Natural killer cell (primary cell): Measurements from ENCODE around the gene BNIP3. TPM values are rescaled to one million over a fixed set of nuclear protein-coding genes. Genes with fewer than 3 reads are reported as not detected.
A peak's percentile ranks its signal among the peaks of the same experiment; 100 is the strongest.

Source experiments
- ATAC-seq, 3 donors: fragments of 150-1000 bp in 2 of 3; fragments of 200-7000 bp in 1 of 3; cut with Tn5 transposase; 1 replicate in 1 of 3; 2 replicates in 2 of 3; pipeline ENCODE4 v1.10.0; 2021; ENCODE audit warnings: mild to moderate bottlenecking in 2 of 3, moderate library complexity in 2 of 3
- DNase-seq, 2 donors: peaks; one replicate each; pipeline versions ENCODE4 v3.0.0 to v3.0.0-alpha.2; 2013 to 2021; ENCODE audit warnings: mixed read lengths in 1 of 2
- H3K27ac ChIP-seq: one replicate; pipeline ENCODE4 v1.5.1; 2013; ENCODE audit warnings: mild to moderate bottlenecking, low read length
- H3K27me3 ChIP-seq: one replicate; pipeline ENCODE4 v1.6.1; 2013; ENCODE audit warnings: low read length; ENCODE audit not compliant: control insufficient read depth, insufficient read depth
- H3K36me3 ChIP-seq: one replicate; pipeline ENCODE4 v1.6.1; 2013; ENCODE audit warnings: low read length; ENCODE audit not compliant: control insufficient read depth, insufficient read depth
- H3K4me1 ChIP-seq: one replicate; pipeline ENCODE4 v1.6.1; 2013; ENCODE audit warnings: low read length; ENCODE audit not compliant: control insufficient read depth, insufficient read depth
- H3K4me3 ChIP-seq: one replicate; pipeline ENCODE4 v1.5.1; 2013; ENCODE audit warnings: low read length
- H3K9me3 ChIP-seq: one replicate; pipeline ENCODE4 v1.6.1; 2013; ENCODE audit warnings: low read length; ENCODE audit not compliant: control insufficient read depth, insufficient read depth
- H3K27ac Mint-ChIP-seq, 2 donors: one replicate each; pipeline ENCODE4 v1.8.0; 2022; ENCODE audit warnings: mild to moderate bottlenecking in 2 of 2, mixed read lengths in 2 of 2, moderate library complexity in 1 of 2
- H3K27me3 Mint-ChIP-seq, 2 donors: one replicate each; pipeline ENCODE4 v1.8.0; 2022; ENCODE audit warnings: low read depth in 2 of 2, mixed read lengths in 2 of 2
- H3K36me3 Mint-ChIP-seq: one replicate; pipeline ENCODE4 v1.8.0; 2022; ENCODE audit warnings: mixed read lengths
- H3K4me1 Mint-ChIP-seq, 2 donors: one replicate each; pipeline ENCODE4 v1.8.0; 2022; ENCODE audit warnings: mixed read lengths in 2 of 2
- H3K4me3 Mint-ChIP-seq: one replicate; pipeline ENCODE4 v1.8.0; 2022; ENCODE audit warnings: mild to moderate bottlenecking, moderate library complexity, mixed read lengths
- H3K9me3 Mint-ChIP-seq, 2 donors: one replicate each; pipeline ENCODE4 v1.8.0; 2022; ENCODE audit warnings: mixed read lengths in 2 of 2
- WGBS: methylation state at CpG from one replicate; pipeline ENCODE4 v1.1.7; 2013; ENCODE audit warnings: missing lambda C conversion rate; ENCODE audit not compliant: insufficient coverage; 5-methylcytosine and 5-hydroxymethylcytosine counted together
- intact Hi-C: fragments of 100-400 bp; cut with micrococcal nuclease; formaldehyde crosslinking; loops from one replicate; pipeline ENCODE4 v1.14.2; 2022
- total RNA-seq, 4 donors: library from RNA; stranded (reverse); fragments of 120-200 nt in 1 of 4; gene quantifications; one replicate each; pipeline versions ENCODE4 v1.2.3 to v1.2.4, GENCODE V29; 2013 to 2022
- TF ChIP-seq, protein P1 (sequence below): fragments of 200-600 bp; IDR thresholded peaks from one replicate; pipeline ENCODE4 v1.8.0; 2022; ENCODE audit warnings: antibody characterized with exemption

Gene BNIP3
- total RNA-seq, 3 donors from 2014 or later (not counting 1 experiment from before 2014, with no cell fraction given), result 9.9 to 12.9 (median 12.1) TPM

DNA sequence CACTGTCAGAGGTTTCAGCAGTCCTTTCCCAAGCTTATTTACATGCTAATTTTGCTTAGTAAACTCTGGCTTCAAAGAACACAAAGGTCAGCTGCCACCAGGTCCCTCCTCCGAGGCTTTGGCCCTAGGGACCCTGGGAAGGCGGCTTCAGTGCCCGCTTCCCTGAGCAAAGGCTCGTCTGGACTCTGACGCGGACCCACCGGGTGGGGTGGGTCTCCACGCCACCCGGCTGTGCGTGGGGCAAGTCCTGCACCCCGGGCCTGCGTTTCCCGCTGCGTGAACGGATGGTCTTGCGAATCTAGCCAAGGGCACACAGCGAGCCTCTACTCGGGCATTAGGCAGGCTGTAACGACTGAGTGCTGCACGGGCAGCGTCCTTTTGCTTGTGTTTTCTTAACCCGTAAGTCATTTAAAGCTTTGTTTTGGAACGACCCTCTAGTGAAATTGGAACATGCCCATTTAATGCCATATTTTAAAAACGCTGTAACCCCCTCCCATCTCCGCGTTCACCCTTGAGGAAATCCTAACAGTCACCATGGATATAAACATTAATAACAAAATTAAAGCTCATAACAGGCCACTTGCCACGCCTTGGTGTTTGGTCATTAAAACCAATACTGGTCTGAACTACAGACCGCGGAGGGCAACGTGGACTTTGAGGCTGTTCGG is 828 bp downstream of the BNIP3 start:
- Histone ChIP-seq H3K4me3 (peak overlapping the region; percentile 52), H3K9me3 (no peaks in the 10 kb centered on the region), H3K4me1 (peaks cover 13% of the 10 kb centered on the region), H3K27ac (no peak overlapping the region), H3K36me3 (no peaks in the 10 kb centered on the region), H3K27me3 (no peaks in the 10 kb centered on the region)
- Mint-ChIP-seq H3K9me3 (no peaks in the 10 kb centered on the region), H3K27me3 (no peaks in the 10 kb centered on the region), H3K4me1 (peaks cover 21 to 43% of the 10 kb centered on the region in 2 donors), H3K4me3 (peak overlapping the region; percentile 83), H3K27ac (peak overlapping the region in 1 of 2 donors; percentile 81), H3K36me3 (no peaks in the 10 kb centered on the region)
- intact Hi-C loops, result loop anchor here (2.0 kb wide), 1 partner anchor 84 kb away; no protein-coding TSS in a partner anchor
- ATAC-seq (no peak), DNase-seq (peak in 1 of 2 donors; percentile 34)
- WGBS, result 19% methylated on average over 31 of the region's 31 CpGs
- TF ChIP-seq, protein P1, sequence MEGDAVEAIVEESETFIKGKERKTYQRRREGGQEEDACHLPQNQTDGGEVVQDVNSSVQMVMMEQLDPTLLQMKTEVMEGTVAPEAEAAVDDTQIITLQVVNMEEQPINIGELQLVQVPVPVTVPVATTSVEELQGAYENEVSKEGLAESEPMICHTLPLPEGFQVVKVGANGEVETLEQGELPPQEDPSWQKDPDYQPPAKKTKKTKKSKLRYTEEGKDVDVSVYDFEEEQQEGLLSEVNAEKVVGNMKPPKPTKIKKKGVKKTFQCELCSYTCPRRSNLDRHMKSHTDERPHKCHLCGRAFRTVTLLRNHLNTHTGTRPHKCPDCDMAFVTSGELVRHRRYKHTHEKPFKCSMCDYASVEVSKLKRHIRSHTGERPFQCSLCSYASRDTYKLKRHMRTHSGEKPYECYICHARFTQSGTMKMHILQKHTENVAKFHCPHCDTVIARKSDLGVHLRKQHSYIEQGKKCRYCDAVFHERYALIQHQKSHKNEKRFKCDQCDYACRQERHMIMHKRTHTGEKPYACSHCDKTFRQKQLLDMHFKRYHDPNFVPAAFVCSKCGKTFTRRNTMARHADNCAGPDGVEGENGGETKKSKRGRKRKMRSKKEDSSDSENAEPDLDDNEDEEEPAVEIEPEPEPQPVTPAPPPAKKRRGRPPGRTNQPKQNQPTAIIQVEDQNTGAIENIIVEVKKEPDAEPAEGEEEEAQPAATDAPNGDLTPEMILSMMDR, result no peak

DNA sequence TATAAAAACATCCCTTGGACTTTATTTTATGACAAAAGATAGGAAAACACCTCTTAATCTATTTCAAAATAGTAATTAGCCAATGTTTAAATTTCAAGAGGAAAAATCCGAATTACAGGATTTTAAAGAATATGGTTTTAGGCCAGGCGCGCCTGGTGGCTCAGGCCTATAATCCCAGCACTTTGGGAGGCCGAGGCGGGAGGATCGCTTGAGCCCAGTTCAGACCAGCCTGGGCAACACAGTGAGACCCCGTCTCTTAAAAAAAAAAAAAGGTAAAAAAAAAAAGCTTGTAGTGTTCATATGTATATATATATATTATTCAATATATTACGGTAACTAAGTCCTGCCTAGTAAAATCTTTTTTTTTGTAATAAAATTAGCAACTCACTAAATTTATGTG is 1.4 kb downstream of the BNIP3 start:
- H3K4me3 ChIP-seq, result no peak overlapping the region
- H3K27me3 ChIP-seq, result no peaks in the 10 kb centered on the region
- Mint-ChIP-seq H3K4me3 (peak overlapping the region; percentile 78), H3K4me1 (peaks cover 25 to 49% of the 10 kb centered on the region in 2 donors), H3K9me3 (no peaks in the 10 kb centered on the region), H3K36me3 (no peaks in the 10 kb centered on the region), H3K27ac (peak overlapping the region in 1 of 2 donors; percentile 49), H3K27me3 (no peaks in the 10 kb centered on the region)
- intact Hi-C loops, result loop anchor here (2.0 kb wide), 1 partner anchor 84 kb away; no protein-coding TSS in a partner anchor
- TF ChIP-seq, protein P1, result no peak
- WGBS, result 98% methylated on average over 6 of the region's 8 CpGs
- H3K4me1 ChIP-seq, result peaks cover 13% of the 10 kb centered on the region
- no peak overlapping the region for H3K27ac ChIP-seq
- ATAC-seq (no peak), DNase-seq (no peak)
- no peaks in the 10 kb centered on the region for H3K36me3 ChIP-seq
- H3K9me3 ChIP-seq, result no peaks in the 10 kb centered on the region

DNA sequence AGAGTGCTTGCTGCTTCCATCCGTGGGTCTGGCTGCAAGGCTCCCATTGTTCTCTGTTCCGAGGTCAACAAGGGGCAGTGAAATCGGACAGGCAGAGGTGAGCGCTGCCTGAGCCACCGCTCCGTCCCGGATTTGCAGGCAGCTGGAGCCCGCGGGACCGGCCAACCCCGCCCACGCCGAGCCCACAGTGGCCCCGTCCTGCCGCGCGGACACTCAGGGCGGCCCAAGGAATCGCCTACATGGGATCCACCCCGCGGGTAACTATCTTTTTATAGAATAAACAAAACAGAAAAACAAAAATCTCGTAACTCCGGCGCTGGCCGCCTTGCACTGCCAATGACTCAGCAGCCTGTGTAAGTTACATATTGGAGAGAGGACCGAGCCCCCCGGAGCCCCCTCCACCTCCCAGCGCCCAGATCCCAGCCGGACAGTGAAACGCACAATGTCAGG is 1.9 kb downstream of the BNIP3 start:
- Histone ChIP-seq H3K27me3 (no peaks in the 10 kb centered on the region), H3K36me3 (no peaks in the 10 kb centered on the region), H3K9me3 (no peaks in the 10 kb centered on the region), H3K4me1 (peaks cover 13% of the 10 kb centered on the region), H3K27ac (no peak overlapping the region), H3K4me3 (no peak overlapping the region)
- no peaks in the 10 kb centered on the region for H3K9me3 Mint-ChIP-seq
- H3K27me3 Mint-ChIP-seq, result no peaks in the 10 kb centered on the region
- intact Hi-C loops, result loop anchor here (2.0 kb wide), 1 partner anchor 83 kb away; no protein-coding TSS in a partner anchor
- ATAC-seq (no peak), DNase-seq (no peak)
- H3K4me3 Mint-ChIP-seq, result peak overlapping the region; percentile 78
- 60% methylated on average over 25 of the region's 30 CpGs for WGBS
- H3K4me1 Mint-ChIP-seq, result peaks cover 30 to 54% of the 10 kb centered on the region in 2 donors
- TF ChIP-seq, protein P1, result no peak
- H3K36me3 Mint-ChIP-seq, result no peaks in the 10 kb centered on the region
- peak overlapping the region in 1 of 2 donors; percentile 49 for H3K27ac Mint-ChIP-seq
